Right cardiac atrium (tissue), 5 donors: ENCODE data around the gene RMND1. TPM values are rescaled to one million over a fixed set of nuclear protein-coding genes. Genes with fewer than 3 reads are reported as not detected.
"Not testable (repeated sequence)": the region's sequence is repeated elsewhere in the genome, so short reads cannot be mapped to it uniquely, and the experiment has no call there.

Experiments used
- ATAC-seq, 2 donors: fragments of 200-7000 bp; cut with Tn5 transposase; one replicate each; pipeline versions ENCODE4 v1.8.0 to v1.9.1; 2020; ENCODE audit warnings: moderate library complexity in 2 of 2, mild to moderate bottlenecking in 1 of 2
- DNase-seq, 3 donors: peaks; one replicate each; pipeline ENCODE4 v3.0.0-alpha.2; 2020
- H3K27ac ChIP-seq: one replicate; pipeline ENCODE4 v1.5.1; 2013; ENCODE audit warnings: mild to moderate bottlenecking, low read length, control low read depth, moderate library complexity
- H3K27me3 ChIP-seq: one replicate; pipeline ENCODE4 v1.6.1; 2013; ENCODE audit not compliant: control insufficient read depth, insufficient read depth
- H3K4me1 ChIP-seq: one replicate; pipeline ENCODE4 v1.6.1; 2013; ENCODE audit warnings: low read length; ENCODE audit not compliant: control insufficient read depth, insufficient read depth
- H3K4me3 ChIP-seq: one replicate; pipeline ENCODE4 v1.5.1; 2013; ENCODE audit warnings: low read length, control low read depth
- H3K9me3 ChIP-seq: one replicate; pipeline ENCODE4 v1.6.1; 2013; ENCODE audit warnings: low read length; ENCODE audit not compliant: control insufficient read depth
- WGBS: extraction: QIAGEN DNeasy Blood & Tissue Kit; methylation state at CpG from one replicate; pipeline ENCODE4 v1.1.7; 2013; 5-methylcytosine and 5-hydroxymethylcytosine counted together
- intact Hi-C, 4 donors: fragments of 100-400 bp; cut with DNase I; formaldehyde crosslinking; loops; one replicate each; pipeline versions ENCODE4 v1.11.0 to v1.14.0; 2022 to 2023
- polyA plus RNA-seq: library from polyadenylated mRNA; stranded (reverse); fragments of 200-250 nt; gene quantifications from one replicate; pipeline ENCODE4 v1.2.3, GENCODE V29; 2013
- total RNA-seq, 4 donors: library from RNA; stranded (reverse); fragmentation: NEBNext Ultra II Directional; extraction: Animal tissue kit (Norgen Biotek cat#: 25700); gene quantifications; one replicate each; pipeline ENCODE4 v1.2.1, GENCODE V29; 2021
- donor health status: healthy with polysubstance abuse.
- donor health status: DM: no; HTN: yes; CAD: no.
- donor health status: DM: no; HTN: no; CAD: no.
- donor health status: DM: no; HTN: yes; CAD: no; lungs with severe emphysema.
- donor health status: DM: yes; HTN: yes; CAD: no.

The RMND1 gene
- total and polyA plus RNA-seq, 5 donors, result 10.9 to 15.2 (median 11.9) TPM

GRCh38 chr6:151382631-151383030 is 69.3 kb downstream of the RMND1 start:
- H3K27ac ChIP-seq, ATAC-seq, H3K27me3 ChIP-seq, H3K9me3 ChIP-seq, intact Hi-C loops, H3K4me3 ChIP-seq, H3K4me1 ChIP-seq, DNase-seq: not testable (repeated sequence)
- WGBS, result 96% methylated on average over 9 of the region's 9 CpGs

GRCh38 chr6:151381722-151382121 is 70.2 kb downstream of the RMND1 start:
- WGBS, result 86% methylated on average over 4 of the region's 4 CpGs
- H3K27ac ChIP-seq, result no peak overlapping the region
- intact Hi-C loops, result no loop called here

DNA sequence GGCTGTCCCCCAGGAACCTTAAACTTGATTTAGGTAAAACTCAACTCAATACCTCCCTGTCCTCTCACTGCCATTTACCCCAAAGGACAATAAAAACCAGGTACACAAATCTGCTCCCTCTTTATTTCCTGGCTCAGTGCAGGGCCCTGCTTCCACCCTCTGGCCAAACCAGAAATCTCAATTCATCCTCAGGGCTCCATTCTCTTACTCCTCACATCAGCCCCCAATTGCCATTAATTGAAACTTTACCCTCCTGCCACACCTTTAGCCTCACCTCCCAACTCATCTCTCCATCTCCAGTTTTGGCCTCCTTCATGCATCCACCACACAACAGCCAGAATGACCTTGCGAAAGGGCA is 71.1 kb downstream of the RMND1 start:
- no peak for ATAC-seq
- 98% methylated on average over 1 of the region's 1 CpG for WGBS

More at GRCh38 chr6:151381722-151382121, 70.2 kb downstream of the RMND1 start:
- ATAC-seq (no peak), DNase-seq (no peak)
- Histone ChIP-seq H3K9me3 (no peaks in the 10 kb centered on the region), H3K27me3 (no peaks in the 10 kb centered on the region), H3K4me3 (no peak overlapping the region), H3K4me1 (peaks cover 3% of the 10 kb centered on the region)

GRCh38 chr6:151379933-151380847 is 71.7 kb downstream of the RMND1 start:
- Histone ChIP-seq H3K27me3 (no peaks in the 10 kb centered on the region), H3K4me3 (no peak overlapping the region), H3K27ac (no peak overlapping the region), H3K4me1 (peaks cover 3% of the 10 kb centered on the region), H3K9me3 (no peaks in the 10 kb centered on the region)
- peak; percentile 59 to 65 for ATAC-seq
- DNase-seq, result peak in 1 of 3 donors; percentile 64
- intact Hi-C loops, result no loop called here
- 79% methylated on average over 14 of the region's 14 CpGs for WGBS

More for the DNA sequence above, 71.1 kb downstream of the RMND1 start:
- H3K4me1 ChIP-seq, result peaks cover 3% of the 10 kb centered on the region
- DNase-seq, result no peak
- H3K4me3 ChIP-seq, result no peak overlapping the region
- no peaks in the 10 kb centered on the region for H3K27me3 ChIP-seq
- intact Hi-C loops, result no loop called here
- H3K27ac ChIP-seq, result no peak overlapping the region
- H3K9me3 ChIP-seq, result no peaks in the 10 kb centered on the region

- intact Hi-C loops, result no loop called here
- Histone ChIP-seq H3K4me3 (no peak overlapping the region), H3K4me1 (peaks cover 3% of the 10 kb centered on the region), H3K27me3 (no peaks in the 10 kb centered on the region), H3K27ac (no peak overlapping the region), H3K9me3 (no peaks in the 10 kb centered on the region)
- DNase-seq, result no peak
- WGBS, result 78% methylated on average over 3 of the region's 3 CpGs
- ATAC-seq, result no peak
Observed at GRCh38 chr6:151377095-151377494, 74.8 kb downstream of the RMND1 start.

GRCh38 chr6:151376440-151376839 is 75.5 kb downstream of the RMND1 start:
- WGBS, result 79% methylated on average over 1 of the region's 1 CpG
- no peak overlapping the region for H3K27ac ChIP-seq
- peaks cover 3% of the 10 kb centered on the region for H3K4me1 ChIP-seq
- DNase-seq (no peak), ATAC-seq (no peak)
- H3K4me3 ChIP-seq, result no peak overlapping the region
- no peaks in the 10 kb centered on the region for H3K9me3 ChIP-seq
- intact Hi-C loops, result no loop called here
- no peaks in the 10 kb centered on the region for H3K27me3 ChIP-seq

DNA sequence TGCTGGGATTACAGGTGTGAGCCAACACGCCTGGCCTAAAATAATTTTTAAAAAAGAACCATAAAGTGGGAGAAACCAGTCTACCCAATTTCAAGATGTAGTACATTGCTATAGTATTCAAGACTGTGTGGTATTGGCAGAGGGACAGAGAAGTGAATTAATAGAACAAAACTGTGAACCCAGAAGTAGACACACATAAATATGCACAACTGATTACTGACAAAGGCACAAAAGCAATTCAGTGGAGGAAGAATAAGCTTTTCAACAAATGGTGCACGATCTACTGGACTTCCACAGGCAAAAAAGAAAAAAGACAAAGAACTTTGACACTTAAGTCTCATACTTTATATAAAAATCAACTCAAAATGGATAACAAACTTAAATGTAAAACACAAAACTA is 76.1 kb downstream of the RMND1 start:
- H3K27ac ChIP-seq, result no peak overlapping the region
- no peak overlapping the region for H3K4me3 ChIP-seq
- no peaks in the 10 kb centered on the region for H3K9me3 ChIP-seq
- no peaks in the 10 kb centered on the region for H3K27me3 ChIP-seq
- no peak for ATAC-seq
- DNase-seq, result no peak
- whole genome bisulfite sequencing, result 90% methylated on average over 2 of the region's 2 CpGs
- intact Hi-C loops, result no loop called here
- H3K4me1 ChIP-seq, result peaks cover under 1% of the 10 kb centered on the region

DNA sequence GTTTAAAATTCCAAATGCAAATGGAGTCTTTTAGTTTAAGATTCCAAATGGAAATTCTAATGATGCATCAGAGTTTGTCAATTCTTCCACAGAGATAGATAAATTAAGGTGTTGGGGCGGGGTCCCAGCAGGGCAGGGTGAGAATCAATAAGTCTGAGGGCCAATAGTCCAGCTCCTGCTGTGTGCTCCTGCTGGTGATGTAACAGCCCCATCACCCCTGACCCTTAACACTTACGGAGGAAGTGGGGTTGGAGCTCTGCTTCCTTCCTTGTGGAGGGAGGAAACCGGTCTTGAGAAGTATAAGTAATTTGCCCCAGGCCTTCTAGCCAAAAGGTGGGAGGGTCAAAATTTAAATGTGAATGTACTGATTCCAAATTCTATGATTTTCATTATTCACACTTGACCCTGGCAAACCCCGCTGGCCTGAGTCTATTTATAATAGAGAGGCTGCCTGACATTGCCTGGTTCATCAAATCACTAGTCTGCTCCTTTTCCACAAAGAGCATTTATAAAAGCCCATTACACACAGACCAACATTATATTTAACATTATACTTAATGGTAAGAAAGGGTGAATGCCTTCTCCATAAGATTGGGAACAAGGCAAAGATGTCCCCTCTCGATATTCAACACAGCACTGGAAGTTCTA is 77.8 kb downstream of the RMND1 start:
- 60% methylated on average over 5 of the region's 5 CpGs for WGBS
- no peak overlapping the region for H3K4me3 ChIP-seq

DNA sequence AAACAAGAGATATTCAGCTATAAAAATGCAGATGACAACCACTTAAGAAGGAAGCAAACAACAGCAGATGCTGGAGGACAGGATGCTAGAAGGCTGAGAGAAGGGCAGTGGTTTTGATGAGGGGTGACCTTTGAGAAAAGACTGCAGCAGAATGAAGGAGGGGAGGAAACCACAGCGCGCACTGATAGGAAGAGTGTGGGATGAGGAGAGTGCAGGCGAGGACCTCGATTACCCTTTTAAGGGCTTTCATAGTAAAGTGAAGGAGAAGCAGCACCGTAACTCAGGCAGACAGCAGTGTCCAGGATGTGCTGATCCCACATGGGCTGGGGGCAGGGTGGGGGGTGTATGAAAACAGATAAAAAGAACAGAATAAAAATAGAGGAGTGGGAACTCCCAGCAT is 79.8 kb downstream of the RMND1 start:
- no peaks in the 10 kb centered on the region for H3K9me3 ChIP-seq
- H3K4me3 ChIP-seq, result no peak overlapping the region
- H3K4me1 ChIP-seq, result no peaks in the 10 kb centered on the region
- 79% methylated on average over 5 of the region's 5 CpGs for WGBS
- intact Hi-C loops, result no loop called here
- H3K27me3 ChIP-seq, result no peaks in the 10 kb centered on the region
- ATAC-seq (no peak), DNase-seq (no peak)
- H3K27ac ChIP-seq, result no peak overlapping the region

More for the DNA sequence above, 77.8 kb downstream of the RMND1 start:
- H3K4me1 ChIP-seq, result no peaks in the 10 kb centered on the region
- H3K9me3 ChIP-seq, result no peaks in the 10 kb centered on the region
- intact Hi-C loops, result no loop called here
- no peaks in the 10 kb centered on the region for H3K27me3 ChIP-seq
- ATAC-seq (peak; percentile 61 to 87), DNase-seq (peak in 1 of 3 donors; percentile 30)
- peak overlapping the region; percentile 31 for H3K27ac ChIP-seq

- no peaks in the 10 kb centered on the region for H3K9me3 ChIP-seq
- 72% methylated on average over 6 of the region's 6 CpGs for WGBS
- DNase-seq (no peak), ATAC-seq (no peak)
- no peaks in the 10 kb centered on the region for H3K4me1 ChIP-seq
- no peak overlapping the region for H3K4me3 ChIP-seq
- H3K27me3 ChIP-seq, result no peaks in the 10 kb centered on the region
- intact Hi-C loops, result no loop called here
- H3K27ac ChIP-seq, result no peak overlapping the region
Observed at GRCh38 chr6:151370509-151371078, 81.3 kb downstream of the RMND1 start.

DNA sequence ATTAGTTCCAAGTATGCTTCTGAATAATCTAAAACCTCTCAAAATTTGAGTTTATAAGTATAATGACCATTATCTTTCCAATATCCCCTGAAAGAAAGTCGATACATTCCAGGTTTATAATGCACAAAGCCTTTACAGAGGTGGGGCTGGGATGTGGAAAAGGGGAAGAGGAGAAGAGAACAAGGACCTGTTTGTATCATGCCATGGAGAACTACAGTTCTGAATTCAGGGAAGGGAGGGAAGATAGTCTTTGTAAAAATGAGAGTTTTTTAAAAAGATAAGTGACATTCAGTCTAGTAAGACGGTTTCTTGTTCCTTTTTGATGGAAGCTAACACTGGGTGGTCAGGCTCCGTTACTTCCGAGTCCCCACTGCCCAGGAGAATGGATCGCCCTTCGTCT is 86.7 kb downstream of the RMND1 start:
- Histone ChIP-seq H3K27me3 (no peaks in the 10 kb centered on the region), H3K9me3 (no peaks in the 10 kb centered on the region), H3K4me1 (no peaks in the 10 kb centered on the region), H3K27ac (no peak overlapping the region), H3K4me3 (no peak overlapping the region)
- intact Hi-C loops, result no loop called here
- ATAC-seq, result no peak
- no peak for DNase-seq
- 92% methylated on average over 6 of the region's 6 CpGs for WGBS
